ENCODE results near the gene FASTK.

FASTK gene, protein sequence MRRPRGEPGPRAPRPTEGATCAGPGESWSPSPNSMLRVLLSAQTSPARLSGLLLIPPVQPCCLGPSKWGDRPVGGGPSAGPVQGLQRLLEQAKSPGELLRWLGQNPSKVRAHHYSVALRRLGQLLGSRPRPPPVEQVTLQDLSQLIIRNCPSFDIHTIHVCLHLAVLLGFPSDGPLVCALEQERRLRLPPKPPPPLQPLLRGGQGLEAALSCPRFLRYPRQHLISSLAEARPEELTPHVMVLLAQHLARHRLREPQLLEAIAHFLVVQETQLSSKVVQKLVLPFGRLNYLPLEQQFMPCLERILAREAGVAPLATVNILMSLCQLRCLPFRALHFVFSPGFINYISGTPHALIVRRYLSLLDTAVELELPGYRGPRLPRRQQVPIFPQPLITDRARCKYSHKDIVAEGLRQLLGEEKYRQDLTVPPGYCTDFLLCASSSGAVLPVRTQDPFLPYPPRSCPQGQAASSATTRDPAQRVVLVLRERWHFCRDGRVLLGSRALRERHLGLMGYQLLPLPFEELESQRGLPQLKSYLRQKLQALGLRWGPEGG

DNA sequence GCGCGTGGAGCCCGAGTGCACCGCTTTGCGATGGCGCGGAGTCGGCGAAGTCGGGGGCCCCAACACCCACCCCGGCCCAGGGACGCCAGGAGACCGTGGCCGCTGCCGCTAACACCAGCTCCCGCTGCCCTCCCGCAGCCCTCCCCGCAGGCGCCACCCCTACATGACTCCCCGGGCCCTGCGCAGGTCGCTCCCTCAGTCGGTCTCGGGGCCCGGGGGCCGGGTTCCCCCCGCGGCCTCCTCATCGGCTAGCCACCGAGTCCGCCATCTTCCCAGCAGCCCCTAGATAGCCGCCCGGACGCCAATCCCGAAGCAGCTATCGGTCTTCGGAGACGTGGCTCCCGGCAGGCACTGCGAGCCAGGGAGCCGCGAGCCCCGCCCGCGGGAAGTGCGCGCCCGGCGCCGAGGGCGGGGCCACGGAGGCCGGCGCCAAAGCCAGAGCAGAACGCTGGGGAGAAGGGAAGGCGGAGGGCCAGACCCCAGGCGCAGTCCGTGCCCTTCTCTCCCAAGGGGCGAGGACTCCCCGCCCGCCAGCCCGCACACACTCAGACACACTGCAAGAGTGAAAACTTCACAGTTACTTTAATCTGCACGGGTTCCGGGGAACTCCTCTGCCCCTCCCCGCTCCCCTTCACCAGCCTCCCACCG is at the start of gene FASTK:
Gene FASTK (minus strand): TSS at position 288 of the 648 bp plus-strand sequence. CDS start 43 bp downstream, at position 245.
- DNase-seq: peak; percentile 90

DNA sequence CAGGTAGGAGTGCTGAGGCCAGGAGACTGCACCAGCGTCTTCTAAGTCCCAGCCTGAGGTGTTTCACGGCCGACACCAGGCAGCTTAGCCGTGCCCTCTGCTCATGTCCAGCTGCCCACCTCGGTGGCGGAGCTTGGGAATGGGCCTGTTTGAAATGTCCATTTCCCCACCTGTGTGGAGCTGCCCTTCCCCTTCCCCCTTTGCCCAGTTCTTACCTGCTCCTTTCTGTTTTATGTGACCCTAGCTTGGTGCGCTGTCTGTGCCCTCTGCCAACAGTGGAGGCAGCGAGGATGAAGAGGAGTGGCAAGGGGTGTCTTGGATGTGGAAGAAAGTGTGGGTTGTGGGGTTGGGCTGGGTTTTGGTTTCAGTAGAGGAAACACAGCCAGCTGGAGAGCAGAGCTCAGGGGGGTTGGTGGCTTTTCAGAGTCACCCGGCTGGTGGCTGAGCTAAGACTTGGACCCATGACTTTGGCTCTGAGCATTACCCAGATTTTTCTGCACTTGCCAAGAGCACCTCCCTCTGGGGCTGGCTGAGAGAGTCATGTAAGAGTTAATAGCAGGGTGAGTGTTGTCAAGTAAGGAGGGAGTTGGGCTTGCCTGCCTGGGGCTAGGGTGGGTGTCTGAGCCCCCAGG is 49.5 kb upstream of the FASTK start:
- no peak for DNase-seq

DNA sequence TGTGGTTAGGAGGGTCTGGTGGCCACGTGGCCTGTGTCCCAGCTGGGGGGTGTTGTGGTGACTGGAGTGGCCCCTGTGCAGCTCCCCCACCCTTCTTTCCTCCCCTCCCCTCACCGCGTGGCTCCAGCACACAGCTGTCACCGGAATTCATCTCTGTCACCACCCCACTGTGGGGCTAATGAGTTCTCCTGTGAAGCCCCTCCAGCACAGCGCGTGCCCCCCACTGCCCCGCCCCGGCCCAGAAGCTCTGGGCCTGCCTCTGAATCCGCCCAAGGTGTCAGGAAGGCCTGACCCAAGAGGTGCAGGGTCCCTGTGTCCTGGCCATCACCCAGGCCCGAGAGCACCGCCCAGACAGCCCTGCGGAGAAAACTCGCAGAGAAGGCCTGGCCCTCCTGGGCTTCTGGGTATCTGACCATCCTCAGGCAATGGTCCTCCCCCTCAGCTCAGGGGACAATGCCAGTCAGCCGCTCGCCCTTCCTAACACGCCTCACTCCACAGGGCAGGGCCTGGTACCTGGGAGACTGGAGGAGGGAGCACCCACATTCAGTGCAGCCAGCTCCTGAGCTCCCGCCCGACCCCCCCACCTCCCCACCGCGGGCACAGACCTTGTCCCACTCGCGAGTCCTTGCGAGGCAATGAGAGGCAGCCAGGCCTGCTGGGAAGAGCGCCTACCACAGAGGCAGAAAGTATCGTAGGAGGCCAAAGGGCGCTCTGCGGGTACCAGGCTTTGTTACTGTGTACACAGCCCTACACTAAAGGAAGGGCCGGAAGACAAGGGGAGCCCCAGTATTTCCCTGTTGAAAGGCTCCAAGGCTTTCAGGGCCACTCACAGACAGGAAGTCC is 48.7 kb upstream of the FASTK start:
- DNase-seq: no peak

DNA sequence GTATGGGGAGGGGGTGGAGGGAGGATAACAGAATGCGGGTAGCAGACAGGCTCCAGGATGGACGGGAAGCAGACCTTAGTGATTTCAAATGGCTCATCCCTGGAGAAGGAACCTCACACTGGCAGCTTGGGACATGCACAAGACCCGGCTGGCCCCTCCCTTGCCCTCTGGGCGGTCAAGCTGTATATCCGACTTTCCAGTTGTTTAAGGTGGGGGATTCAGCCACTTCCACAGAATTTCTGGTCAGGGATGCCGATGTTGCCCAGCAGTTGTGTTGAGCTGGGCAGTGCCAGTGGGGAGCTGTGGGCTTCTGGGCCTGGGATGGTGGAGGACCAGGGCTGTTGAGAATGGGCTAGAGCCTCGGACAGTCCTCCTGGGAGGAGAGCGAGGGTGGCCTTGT is 48.1 kb upstream of the FASTK start:
- no peak for DNase-seq

DNA sequence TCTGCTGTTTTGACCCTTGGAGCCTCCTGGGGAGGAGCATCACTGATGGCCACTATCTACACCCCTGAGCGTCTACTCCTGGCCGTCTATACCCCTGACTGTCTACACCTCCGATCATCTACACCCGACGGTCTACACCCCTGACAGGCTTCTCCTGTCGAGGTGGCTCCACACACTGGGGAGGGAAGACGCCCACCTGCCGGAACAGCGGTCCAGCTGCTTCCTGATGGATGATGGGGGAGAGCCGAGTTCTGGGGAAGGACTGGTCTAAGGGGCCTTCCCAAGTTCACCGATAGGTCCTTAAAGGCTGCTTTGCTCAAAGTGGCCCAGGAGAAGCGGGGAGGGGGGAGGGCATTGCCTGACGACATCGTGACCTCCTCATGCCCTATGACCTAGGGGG is 47.5 kb upstream of the FASTK start:
- DNase-seq: no peak

DNA sequence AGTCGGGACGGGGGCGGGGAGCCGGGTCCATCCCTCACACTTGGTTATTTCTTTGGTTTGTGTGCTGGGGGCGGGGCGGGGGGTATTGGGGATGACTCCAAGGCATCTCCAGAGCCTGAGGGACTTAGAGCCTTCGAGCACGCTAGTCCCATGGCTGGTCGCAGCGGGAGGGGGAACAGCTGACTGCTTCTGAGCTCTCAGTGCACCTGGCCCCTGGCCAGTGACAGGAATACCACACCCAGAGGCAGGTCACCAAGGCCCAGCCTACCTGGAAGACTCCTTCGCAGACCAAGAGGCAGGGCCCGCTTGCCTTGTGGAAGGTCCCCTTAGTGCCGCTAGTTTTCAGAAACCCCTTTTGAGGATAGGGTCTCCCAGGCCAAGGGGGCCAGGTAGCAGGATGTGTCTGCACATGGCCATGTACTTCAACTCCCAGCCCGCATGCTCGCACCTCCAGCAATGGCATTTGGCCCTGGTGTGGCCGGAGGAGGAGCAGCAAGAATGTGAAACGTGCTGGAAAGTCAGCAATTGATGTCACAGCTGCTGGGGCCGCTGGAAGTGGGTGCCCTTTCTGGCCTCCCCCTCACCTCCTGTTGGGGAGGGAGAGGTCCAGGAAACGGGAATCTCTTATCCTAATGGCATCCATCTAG is 46.0 kb upstream of the FASTK start:
- DNase-seq: no peak

DNA sequence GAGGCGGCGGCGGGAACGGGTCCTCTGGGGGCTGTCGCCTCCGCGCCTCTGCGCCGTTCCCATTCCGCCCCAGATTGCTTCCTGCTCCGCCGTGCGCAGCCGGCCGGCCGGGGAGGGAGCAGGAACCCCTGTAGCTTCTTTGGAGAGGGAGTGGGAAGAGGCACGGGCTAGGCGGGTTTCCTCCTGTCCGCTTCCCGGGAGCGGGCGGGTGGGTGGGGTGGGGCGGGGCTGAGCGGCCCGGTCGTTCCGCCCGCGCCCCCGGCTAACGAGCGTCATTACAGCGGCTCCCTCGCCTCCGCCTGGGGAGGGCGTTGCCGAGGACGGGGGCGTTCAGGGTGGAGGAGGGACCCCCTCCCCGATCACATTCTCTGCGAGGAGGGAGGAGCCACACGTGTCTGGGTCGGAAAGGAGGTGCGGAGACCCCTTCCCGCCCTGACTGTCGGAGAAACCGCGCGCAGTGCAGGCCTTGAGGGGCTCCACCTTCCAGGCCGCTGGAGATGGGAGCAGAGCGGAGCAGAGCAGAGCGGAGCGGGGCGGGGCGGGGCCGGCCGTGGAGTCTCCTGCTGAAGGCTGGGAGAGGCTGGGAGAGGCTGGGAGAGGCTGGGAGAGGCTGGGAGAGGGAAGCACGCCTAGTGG is 45.4 kb upstream of the FASTK start:
- DNase-seq: no peak

DNA sequence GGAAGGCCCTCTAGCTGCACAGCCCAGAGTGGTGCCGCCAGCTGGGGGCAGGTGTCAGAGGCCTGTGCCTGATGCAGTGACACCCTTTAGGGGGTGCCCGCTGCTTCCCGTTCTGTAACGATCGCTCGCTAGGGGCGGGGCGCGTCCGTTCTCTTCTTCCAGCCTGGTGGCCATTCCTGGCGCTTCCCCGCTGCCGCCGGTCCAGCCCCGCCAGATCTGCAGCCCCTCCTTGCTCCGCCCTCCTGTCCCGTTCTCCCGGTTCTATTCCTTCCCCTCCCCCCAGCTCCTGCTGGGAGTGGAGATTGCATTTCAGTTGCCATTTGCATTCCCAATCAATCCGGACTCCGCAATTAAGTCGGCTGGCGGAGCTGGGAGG is 44.8 kb upstream of the FASTK start:
- DNase-seq: no peak

DNA sequence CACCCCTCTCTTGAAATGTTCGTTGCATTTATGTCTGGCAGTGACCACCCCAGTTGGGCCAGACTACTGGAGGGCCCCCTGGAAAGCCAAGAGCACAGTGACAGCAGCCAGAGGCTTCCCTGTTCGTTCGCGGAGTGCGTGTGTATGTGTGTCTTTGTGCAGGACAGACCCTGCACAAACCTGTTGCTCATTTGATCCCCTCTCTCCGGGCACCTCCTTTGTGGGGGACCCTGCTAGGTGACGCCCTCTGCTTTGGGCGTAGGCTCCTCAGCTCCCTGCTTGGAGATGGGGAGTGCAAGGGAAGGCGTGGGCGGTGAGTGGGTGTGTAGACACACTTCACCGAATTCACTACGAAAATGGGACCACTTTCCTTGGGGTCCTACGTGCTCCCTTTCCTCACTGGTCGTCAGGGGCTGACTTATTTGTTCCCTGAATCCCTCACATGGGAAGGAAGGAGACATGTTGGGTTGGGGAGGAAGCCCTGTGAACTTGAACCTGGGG is 44.3 kb upstream of the FASTK start:
- DNase-seq: no peak

DNA sequence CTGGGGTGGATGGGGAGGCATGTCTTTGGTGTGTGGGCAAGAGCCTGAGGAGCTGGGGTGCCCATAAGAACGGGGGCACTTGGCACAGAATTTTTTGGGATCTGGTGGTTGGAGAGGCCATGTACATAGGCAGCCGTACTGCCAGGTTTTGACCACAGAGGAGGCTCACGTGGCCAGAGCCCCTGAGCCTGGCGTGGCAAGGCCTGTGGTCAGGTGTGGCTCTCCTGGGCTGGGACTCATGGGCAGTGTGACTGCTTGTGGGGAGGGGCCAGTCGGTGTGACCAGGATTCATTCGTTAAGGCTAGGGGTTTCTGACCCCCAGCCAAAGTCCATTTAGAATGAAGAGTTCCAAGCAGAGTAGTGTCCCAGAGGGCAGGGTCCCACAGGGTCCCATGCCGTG is 43.9 kb upstream of the FASTK start:
- no peak for DNase-seq

DNA sequence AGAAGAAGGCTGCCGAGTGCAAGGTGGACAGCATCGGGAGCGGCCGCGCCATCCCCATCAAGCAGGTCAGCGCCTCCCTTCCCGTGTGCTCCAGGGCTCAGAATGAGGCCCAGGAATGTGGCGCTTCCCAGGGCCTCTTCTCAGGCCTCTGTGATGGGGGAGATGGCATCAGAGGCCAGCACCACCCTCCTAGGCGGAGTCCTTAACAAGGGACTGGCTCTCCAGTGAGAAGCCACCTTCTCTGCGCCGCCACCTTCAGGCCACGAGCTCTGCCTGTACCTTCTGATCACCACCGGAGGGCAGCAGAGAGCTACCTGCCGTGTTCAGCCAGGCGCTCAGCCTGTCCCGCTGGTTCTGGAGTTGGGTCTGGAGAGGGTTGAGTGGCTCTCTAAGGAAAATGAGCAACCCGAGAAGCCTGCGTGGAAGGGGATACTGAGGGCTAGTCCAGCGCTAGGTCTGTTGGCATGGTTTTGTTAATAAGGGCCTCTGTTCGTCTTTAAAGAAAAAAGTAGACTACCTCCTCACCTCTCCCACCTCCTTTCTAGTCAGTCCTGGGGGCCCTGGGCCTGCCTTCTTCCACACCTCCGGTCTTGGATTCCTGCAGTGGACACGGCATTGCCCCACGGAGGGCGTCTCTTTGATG is 43.3 kb upstream of the FASTK start:
- peak; percentile 79 for DNase-seq

DNA sequence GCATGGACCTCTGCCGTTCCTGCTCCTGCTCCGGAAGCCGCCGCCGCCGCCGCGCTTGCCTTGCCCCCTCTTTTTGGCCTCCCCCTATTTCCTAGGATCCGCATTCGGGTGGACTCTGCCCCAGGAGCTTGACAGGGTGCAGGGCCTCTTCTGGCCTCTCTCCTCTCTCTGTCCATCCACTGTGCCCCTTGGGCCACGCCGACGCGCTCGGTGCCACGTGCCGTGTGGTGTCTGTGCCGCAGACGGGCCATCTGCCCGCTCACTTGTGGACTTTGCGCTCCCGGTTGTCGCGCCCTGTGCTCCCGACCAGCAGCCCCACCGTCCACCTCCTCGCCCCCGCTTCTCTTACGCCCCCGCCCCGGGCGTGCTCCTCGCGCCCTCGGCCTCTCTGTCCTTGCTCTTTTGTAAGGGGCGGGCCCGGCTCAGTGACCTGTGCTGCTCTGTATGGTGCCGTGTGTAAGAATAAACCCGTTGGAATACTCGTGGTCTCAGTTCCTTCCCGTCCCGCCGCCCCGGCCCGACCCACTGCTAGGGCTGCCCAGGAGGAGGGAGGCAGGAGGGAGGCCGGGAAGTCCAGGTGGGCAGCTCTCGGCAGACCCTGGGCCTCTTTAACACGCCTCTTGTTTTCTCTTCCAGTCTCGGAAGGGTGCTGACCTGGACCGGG is 42.7 kb upstream of the FASTK start:
- no peak for DNase-seq

DNA sequence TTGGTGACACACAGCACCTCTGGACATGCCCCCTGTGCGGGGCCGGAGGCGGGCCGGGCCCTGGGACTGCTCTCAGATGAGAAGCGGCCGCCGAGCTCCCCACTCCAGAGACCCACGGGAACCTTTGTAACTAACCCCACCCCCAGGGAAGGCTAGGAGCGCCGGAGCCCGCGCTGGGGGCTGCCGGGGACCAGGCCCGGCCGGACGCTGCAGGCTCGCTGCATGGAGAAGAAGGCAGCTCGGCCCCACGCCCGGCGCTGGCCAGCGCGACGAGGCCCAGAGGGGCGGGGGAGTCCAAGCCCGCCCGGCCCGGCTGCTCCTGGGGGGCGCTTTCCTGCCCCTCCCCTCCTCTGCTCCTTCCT is 42.2 kb upstream of the FASTK start:
- DNase-seq: no peak

DNA sequence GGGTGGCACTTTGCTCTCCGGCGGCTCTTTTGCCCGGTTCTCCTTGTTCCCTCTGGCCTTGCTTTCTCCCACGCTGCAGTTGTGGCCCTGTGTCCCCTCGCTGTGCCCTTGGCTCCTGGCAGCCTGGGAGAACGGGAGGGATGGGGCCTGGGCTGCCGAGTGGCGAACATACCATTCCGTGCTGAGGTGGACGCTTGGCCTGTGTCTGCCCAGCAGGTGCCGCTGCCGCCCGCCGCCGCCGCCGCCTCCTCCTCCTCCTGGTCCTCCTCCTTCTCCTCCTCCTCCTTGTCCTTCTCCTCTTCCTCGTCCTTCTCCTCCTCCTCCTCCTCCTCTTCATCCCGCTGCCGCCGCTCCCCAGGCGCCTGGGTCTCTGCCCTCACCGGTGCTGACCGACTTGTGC is 41.7 kb upstream of the FASTK start:
- no peak for DNase-seq

DNA sequence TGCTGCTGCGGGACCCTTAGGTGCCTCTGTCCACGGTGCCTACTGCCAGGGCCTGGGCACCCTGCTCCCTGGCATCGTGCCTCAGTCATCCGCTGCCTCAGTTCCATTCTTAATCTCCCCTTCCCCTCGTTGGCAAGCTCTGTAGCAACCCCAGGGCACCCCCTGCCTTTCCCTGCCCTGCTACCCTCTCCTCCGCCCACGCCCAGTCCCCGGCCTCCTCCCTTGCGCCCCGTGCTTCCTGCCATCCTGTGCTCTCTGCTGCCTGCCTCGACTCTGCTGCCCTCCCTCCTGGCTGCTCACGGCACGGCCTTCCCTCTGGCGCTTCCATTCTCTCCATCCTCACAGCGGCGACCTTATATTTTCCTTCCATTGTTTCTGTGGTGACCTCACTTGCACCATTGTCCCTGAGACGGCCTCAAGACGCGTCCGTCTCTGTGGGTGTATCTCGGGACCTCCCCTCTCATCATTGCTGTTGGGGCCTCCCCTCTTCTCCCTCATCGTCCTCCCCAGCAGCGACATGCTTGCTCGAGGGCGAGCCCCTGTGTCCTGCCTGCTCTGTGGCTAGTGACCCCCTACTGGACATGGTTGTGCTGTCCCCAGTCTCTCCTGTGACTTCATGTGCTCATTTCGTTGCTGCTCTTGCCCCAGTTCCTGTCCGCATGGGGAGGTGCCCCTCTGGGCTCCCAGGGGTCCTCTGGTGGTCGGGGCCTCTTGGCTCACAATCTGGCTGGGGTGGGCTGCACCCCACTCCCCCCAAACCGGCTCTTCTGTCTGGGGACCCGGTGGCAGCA is 41.0 kb upstream of the FASTK start:
- DNase-seq: no peak

DNA sequence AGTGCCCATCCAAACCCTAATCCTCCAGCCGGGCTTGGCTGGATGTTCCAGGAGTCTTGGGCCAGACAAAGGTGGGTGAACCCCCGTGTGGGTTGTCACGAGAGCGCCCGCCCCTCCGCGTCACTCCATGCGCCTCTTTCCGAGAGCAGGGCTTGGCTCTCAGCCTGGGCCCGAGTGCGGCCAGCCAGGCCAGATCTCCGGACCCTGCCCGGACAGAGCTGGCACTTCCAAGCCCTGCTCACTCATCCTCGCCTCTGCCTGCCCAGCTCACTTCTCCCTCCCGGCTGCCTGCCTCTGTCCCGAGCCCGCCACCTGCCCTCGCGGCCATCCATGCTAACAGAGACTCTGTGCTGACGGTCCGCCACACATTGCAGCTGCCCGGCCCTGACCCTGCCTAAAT is 40.3 kb upstream of the FASTK start:
- no peak for DNase-seq

DNA sequence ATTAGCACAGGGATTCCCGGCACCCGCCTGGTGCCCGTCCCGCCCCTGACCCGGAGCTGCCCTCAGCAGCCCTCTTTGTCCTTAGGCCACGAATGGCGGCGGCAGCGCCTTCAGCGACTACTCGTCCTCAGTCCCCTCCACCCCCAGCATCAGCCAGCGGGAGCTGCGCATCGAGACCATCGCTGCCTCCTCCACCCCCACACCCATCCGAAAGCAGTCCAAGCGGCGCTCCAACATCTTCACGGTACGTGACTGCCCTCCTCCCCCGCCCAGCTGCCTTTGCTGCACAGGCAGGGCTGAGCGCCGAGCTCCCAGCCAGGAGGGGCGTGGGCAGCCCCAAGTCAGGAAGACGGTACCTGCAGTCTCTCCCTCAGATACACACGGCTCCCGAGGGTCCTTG is 39.3 kb upstream of the FASTK start:
- DNase-seq: no peak

DNA sequence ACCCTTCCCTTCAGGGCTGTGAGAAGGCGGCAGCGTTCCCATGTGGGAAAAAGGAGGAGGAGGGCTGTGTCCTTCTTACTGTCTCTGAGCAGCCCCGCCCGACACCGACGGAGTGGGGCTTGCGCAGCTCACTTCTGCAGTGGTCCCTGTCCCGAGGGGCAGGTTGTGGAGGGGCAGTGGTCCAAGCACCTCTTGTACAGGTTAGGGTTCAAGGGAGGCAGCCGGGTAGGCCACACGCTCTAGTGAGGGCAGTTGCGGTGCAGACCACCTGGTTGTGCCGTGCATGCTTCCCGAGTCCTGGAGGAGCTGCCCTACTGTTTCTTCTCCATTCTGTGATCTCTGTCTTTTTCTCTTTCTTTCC is 38.4 kb upstream of the FASTK start:
- DNase-seq: no peak

DNA sequence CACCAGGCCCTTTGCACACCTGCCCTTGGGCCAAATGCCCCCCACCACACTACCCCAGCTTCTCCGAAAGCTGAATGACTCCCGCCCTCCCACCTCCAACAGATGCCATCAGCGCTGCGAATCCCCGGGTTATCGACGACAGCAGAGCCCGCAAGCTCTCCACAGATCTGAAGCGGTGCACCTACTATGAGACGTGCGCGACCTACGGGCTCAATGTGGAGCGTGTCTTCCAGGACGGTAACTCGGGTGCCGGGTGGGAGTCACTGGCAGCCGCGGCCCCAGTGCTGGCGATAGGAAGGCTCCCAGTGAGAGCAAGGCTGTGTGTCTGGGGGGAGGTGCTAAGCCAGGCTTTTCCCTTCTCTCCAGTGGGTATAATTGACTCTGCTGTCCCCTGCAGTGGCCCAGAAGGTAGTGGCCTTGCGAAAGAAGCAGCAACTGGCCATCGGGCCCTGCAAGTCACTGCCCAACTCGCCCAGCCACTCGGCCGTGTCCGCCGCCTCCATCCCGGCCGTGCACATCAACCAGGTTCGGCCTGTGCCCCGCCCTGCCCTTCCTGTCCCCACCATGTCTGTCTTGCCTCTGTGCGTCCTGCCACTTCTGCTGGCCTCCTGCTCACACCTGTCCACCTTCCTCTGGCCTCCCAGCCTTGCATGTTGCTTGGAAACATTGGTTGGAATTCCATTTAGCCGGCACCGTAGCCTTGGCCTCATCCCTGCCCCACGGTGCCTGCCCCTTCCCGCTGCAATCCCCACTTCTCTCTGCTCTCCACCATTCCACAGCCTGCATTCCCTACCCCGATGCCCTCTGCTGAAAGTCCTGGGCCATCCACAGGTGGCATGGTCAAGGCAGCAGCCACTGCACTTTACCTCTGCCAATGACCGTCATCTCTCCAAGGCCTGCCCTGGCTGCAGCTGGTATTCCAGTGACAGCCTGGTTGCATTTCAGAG is 37.8 kb upstream of the FASTK start:
- DNase-seq: no peak

Data from CD4-positive, alpha-beta T cell treated with Interleukin-15 for 1 hour (primary cell).